ENCODE measurements around the gene INSYN2B.

DNA sequence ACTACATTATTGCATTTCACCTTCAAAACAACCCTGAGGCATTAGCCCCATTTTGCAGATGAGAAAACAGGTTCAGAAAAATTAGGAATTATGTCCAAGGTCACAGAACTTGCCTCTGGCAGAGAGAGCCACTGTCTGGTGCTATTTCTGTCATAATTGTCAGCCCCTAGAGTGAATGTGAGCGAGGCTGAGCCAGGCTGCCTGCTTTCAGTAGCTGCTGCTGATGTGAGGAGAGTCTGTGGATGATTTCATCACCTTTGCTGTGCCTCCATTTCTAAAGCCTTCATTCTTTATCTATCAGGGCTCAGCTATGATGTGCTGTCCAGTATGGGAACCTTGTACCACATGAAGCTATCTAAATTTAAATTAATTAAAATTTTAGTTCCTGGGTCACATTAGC is 71.4 kb downstream of the INSYN2B start:
- TF ChIP-seq CTCF (IDR thresholded peaks at IDR 0.05; ENCODE audit: insufficient read depth, low read length, poor library complexity, severe bottlenecking) = no peak
- TF ChIP-seq EZH2phosphoT487 (conservative IDR thresholded peaks at IDR 0.05; ENCODE audit: low read length) = no peak
